GM21528 (cell line): ENCODE results near the gene CSNK1G2.
"Not testable (repeated sequence)": the region's sequence is repeated elsewhere in the genome, so short reads cannot be mapped to it uniquely, and the experiment has no call there.

Experiments used
- ATAC-seq: cut with Tn5 transposase; IDR thresholded peaks from one replicate; pipeline ENCODE4 v1.9.1; 2021; ENCODE audit warnings: mild to moderate bottlenecking, moderate library complexity; ENCODE audit not compliant: unreplicated experiment, low FRiP score

CSNK1G2 gene

GRCh38 chr19:1986357-1987162, 45.6 kb downstream of the CSNK1G2 start:
- no peak for ATAC-seq

GRCh38 chr19:1987197-1988187, 46.5 kb downstream of the CSNK1G2 start:
- ATAC-seq: no peak

GRCh38 chr19:1988464-1988863, 47.5 kb downstream of the CSNK1G2 start:
- not testable (repeated sequence) for ATAC-seq

- no peak for ATAC-seq
Measured at GRCh38 chr19:1989513-1990229, 48.7 kb downstream of the CSNK1G2 start.

GRCh38 chr19:1990230-1991017, 49.5 kb downstream of the CSNK1G2 start:
- ATAC-seq: no peak

GRCh38 chr19:1991018-1991913, 50.3 kb downstream of the CSNK1G2 start:
- no peak for ATAC-seq

- ATAC-seq: no peak
Measured at GRCh38 chr19:1992759-1993260, 51.8 kb downstream of the CSNK1G2 start.

GRCh38 chr19:1997353-1998233, 56.6 kb downstream of the CSNK1G2 start:
- ATAC-seq: no peak

- ATAC-seq: no peak
Measured at GRCh38 chr19:1998712-1999708, 58.0 kb downstream of the CSNK1G2 start.

- ATAC-seq: no peak
Measured at GRCh38 chr19:1999856-2000515, 59.0 kb downstream of the CSNK1G2 start.

GRCh38 chr19:2003874-2004273, 62.9 kb downstream of the CSNK1G2 start:
- no peak for ATAC-seq

- ATAC-seq: no peak
Measured at GRCh38 chr19:2010135-2010668, 69.2 kb downstream of the CSNK1G2 start.

- no peak for ATAC-seq
Measured at GRCh38 chr19:2011169-2011568, 70.2 kb downstream of the CSNK1G2 start.

- no peak for ATAC-seq
Measured at GRCh38 chr19:2012941-2013682, 72.1 kb downstream of the CSNK1G2 start.

GRCh38 chr19:2013683-2013961, 72.7 kb downstream of the CSNK1G2 start:
- ATAC-seq: no peak
